GM19397 (cell line): ENCODE data around the gene PLA2R1.

Experiments used
- ATAC-seq: cut with Tn5 transposase; IDR thresholded peaks from one replicate; pipeline ENCODE4 v1.9.1; 2021; ENCODE audit warnings: mild to moderate bottlenecking, moderate library complexity; ENCODE audit not compliant: unreplicated experiment

The PLA2R1 gene

DNA sequence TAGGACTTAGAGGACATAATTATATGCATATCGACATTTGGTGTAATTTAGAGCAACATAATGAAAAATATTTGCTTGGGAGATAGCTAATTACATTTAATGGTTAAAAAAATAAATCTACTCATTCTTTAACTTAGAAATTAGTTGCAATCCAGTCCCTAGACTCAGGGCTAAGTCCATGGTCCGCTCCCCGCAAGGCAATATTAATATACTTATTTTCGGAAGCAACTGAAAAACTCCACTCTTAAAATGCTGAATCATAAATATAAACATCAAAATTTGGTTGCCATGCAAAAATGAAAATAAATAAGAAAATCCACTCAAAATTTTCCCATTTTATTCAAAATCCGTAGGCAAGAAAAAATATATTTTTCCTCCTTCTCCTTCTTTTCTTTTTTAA is 164.7 kb downstream of the PLA2R1 start:
- ATAC-seq = no peak

DNA sequence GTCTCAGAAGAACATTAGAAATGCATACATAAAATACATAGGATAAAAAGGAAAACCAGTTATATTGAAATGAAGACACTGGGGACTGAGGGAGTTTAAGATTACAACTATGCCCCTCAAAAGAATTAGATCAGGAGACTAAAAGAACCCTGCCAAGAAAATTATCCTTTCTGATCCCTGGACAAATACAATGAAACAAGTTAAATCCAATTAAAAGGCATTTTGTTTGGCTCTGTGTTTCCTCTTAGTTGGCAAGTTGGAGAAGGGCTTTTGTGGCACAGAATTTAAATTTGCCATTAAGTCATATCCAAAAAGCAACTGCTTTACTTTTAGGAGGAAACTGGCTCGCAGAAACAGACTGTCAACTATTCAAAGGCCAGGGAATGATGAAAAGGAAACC is 165.3 kb downstream of the PLA2R1 start:
- no peak for ATAC-seq

DNA sequence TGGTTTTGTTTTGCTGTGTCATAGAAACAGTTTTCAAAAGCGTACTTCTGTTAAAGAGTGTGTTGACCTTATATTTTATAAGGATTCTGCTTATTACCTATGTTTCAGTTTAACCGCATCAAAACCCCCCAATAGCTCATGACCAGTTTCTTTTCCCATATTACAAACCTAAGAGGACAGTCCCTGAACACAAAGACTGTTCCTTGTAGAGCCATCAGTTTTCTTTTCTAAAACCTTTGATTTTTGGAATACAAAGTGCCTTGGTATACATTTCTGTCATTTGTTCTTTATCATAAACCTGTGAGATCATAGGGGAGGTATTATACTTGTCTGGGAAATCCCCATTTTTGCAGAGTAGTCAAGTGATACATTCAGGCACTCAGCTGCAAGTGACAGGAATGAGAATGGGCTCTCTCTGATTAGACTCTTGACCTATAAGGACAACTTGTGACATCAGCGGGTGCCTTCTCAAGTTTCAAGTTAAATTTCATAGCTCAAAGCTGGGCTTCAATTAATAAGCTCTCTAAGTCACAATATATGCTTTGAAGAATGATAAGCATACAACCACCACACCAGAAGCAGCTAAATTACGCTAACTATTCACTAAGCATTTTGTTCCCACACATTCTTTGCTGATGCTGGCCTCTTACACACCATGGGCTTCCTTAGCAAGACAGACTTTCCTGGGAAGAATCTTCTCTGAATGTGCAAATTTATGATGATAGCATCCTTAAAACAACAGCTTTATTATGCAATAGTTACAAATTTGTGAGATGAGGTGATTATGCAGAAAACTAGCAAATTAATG is 167.0 kb downstream of the PLA2R1 start:
- ATAC-seq = peak; percentile 57

DNA sequence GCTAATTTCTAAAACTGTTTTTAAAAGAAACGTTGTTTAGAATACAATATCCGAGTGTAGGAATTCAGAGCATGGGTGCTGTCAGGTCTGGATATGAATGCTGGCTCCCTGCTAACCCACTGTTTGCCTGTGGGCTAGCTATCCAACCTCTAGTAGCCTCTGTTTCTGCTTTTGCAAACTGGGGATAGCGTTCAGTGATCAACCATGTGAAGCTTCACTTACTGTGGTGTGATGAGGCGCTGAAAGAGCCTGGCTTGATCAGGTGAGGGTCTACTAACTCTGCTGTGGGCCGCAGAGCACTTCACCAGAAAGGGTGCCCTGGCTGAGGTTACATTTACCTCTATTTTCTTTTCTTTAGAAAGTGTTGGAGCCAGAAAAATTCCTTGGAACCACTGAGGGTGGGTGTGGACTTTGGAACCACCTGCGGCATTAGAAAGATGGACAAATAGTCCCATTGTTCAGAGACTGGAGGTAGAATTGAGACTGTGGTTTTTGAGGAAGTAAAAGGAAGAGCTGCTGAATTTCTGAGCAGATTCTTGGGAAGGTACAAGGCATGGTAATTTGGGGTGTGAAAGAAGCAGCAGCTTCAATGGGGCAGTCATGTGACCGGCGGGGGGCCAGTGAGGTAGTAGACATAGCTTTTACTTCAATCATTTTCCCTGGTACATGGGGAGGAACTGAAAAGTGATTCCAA is 168.1 kb downstream of the PLA2R1 start:
- no peak for ATAC-seq

DNA sequence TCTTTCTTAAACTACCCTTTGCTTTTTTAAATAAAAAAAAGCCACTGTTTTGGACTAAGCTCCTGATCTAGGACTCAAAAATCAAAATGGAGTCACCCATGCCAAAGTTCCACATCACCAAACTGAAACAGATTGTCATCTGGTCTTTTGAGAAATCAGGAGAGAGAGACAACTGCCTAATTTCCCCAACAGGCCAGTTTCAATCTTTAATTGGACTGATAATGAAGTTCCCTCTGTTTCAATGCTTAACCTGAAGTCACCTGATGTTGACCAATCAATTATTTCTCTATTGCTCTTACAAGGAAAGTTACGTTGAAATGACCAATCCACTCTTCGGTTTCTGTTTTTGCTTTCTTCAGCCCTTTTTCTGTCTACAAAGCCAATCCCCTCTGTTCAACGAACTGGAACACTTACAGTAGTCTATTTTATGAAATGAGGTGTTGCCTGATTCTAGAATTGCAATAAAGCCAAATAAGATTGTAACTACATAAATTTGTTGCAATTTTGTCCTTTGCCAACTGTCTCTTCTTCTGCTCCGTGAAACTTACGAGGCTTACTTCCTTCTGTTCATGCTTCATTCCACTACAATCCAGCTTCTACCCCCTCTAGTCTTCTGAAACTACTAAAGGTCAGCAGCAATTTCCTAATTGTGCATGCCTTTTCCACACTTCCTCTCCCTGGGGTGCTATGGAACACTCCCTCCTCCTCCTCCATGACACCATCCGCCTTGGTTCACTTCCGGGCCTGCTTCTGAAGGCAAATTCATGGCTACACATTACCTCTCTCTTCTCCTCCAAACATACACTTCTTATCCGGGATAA is 169.2 kb downstream of the PLA2R1 start:
- no peak for ATAC-seq

DNA sequence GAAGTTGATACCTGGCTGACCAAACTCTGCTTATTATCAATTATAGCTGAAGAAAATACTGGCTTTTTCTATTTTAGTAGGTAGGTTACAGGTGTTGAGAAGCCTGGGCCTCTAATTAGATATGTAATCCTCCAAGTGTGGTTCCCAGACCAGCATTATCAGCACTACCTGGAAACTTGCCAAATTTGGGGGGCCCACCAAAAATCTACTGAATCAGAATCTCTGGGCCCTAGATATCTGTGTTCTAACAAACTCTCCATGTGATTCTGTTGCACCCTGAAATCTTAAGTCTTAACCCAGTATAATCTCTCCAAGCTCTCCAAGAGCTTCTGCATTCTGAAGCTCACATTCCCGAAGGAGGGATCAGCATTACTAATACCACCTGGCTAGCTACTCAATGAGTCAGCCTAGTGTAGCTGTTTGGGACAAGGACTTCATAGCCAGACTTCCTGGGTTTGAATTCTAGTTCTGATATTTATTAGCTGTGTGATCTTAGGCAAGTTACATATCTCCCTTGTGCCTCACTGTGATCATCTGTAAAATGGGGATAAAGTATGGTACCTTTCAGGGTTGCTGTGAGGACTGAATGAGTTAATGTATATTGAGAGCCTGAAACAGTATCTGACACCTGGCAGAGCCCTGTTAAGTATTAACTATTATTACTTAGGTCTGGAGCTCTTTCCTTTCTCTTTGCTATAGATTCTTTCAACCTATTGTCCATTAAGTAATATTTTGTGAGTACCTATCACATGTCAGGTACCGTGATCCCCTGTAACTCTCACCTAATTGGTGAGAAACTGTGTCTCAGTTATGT is 170.3 kb downstream of the PLA2R1 start:
- peak; percentile 22 for ATAC-seq

DNA sequence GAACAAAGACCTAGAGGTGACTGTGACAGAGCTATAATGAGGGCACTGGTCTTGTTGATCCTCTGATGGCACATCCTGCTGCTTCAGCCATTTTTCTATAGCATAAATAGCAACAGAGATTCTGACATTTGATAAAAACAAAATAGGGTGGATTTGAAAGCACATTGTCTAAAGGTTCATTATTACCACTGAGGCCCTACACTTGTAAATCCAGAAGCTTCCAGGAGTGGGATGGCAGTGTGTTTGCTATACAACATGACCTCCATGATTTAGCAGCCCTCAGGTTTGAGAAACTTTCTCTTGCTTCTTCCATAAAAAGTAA is 171.2 kb downstream of the PLA2R1 start:
- no peak for ATAC-seq

DNA sequence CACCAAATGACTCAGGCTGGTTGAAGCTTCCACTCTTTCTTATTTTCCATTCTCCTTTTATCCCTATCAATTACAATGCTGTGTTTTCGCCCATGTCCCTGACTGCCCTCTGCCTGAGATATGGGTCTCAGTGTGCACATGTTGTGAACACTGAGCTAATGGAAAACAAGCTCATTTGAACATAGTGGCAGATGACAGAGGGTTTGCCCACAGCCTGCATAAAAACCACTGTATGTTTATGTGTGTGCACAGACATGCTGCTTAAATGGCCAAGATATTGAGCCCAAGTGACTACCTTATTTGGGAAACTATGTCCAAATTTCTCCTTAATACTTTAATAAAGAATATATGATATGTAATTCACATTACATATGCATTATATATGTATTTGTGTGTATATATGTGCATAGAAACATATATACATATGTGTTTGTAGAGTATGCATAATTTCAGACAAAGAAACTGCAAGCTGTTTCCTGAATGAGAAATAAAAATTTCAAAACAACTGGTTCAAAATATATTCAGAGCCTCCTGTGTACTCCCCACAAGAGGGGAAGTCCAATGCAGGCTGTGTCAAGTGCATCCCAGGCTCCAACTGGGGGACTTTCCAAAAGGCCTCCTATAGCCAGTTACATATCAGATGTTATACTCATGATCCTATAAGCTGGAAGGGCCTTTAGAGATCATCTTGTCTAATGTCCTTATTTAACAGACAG is 171.7 kb downstream of the PLA2R1 start:
- ATAC-seq = peak; percentile 29

DNA sequence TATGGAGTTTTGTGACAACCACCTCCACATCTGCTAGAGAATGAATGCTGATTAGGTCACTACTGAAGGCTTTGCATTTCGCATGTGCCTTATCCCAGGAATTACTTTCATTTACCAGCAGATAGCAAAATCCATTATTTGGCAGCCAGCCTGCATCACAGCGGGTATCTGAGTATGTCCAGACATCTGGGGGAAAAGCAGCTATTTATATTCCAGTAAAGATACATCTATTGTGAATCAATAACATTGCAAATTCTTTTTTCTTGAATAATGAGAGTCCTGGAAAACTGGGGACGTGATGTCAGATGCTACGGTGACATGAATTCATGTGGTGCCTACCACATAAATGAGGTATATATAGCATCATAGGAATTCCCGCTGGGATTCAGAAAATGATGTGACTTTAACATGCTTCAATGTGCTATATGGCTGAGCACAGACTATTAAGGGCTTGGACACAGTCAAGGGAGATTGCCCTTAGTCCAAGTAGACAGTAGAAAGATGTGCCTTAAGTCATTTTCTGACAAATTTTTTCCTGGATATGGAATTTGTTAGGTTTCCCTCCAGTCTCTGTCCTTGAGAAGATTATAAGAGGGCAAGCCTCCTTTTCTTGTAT is 180.2 kb downstream of the PLA2R1 start:
- ATAC-seq = no peak
